GM12878 (cell line): ENCODE results near the gene UBXN10. TPM values are rescaled to one million over a fixed set of nuclear protein-coding genes. Genes with fewer than 3 reads are reported as not detected.

Source experiments
- ATAC-seq: fragments of 200-7000 bp; cut with Tn5 transposase; 3 replicates; pipeline ENCODE4 v1.9.1; 2020; ENCODE audit warnings: mild to moderate bottlenecking, moderate library complexity
- BruUV-seq: library from RNA; stranded (reverse); fragments of 400-500 nt; replicated peaks from 2 replicates; lab custom pipeline; 2021; lab: Mats Ljungman, UMichigan
- CTCF ChIA-PET: fragments of 300-600 bp; sonication (Branson Sonifier 250); formaldehyde crosslinking; extraction: SDS; loops from one replicate; lab custom pipeline; 2021; ENCODE audit warnings: inconsistent platforms; lab: Yijun Ruan, JAX
- POLR2A ChIA-PET: fragments of 350-600 bp; formaldehyde crosslinking; extraction: SDS; loops from one replicate; lab custom pipeline; 2021; ENCODE audit warnings: inconsistent platforms; lab: Charles Lee
- RAD21 ChIA-PET: fragments of 300-600 bp; sonication (Branson Sonifier 250); formaldehyde crosslinking; loops from one replicate; lab custom pipeline; 2023; ENCODE audit warnings: antibody characterized with exemption; ENCODE audit not compliant: unreplicated experiment; lab: Charles Lee
- SMC1A ChIA-PET: fragments of 300-600 bp; sonication (Branson Sonifier 250); formaldehyde crosslinking; loops from one replicate; lab custom pipeline; 2023; ENCODE audit not compliant: unreplicated experiment, uncharacterized antibody; lab: Charles Lee
- DNase-seq: peaks from one replicate; pipeline ENCODE4 v3.0.0-alpha.2; 2011; ENCODE audit warnings: low read depth, low spot score
- FAIRE-seq: peaks from 3 replicates; lab custom pipeline; 2011; peaks lifted over from hg19 to GRCh38; lab: Jason Lieb, UNC
- H2AFZ ChIP-seq: 2 replicates; pipeline ENCODE4 v1.6.0; 2011; ENCODE audit warnings: low read depth, low read length, control low read depth; ENCODE audit not compliant: control insufficient read depth
- H3K27ac ChIP-seq: 2 replicates; pipeline ENCODE4 v1.5.1; 2011; ENCODE audit warnings: control low read depth; ENCODE audit not compliant: control insufficient read depth, insufficient read depth
- H3K27me3 ChIP-seq, 2 experiments: replicated peaks in 1 of 2; 2 replicates each; pipeline versions ENCODE4 v1.6.0 to v1.6.1; 2011; ENCODE audit warnings: low read length in 1 of 2; ENCODE audit not compliant: control insufficient read depth in 2 of 2, insufficient read depth in 2 of 2
- H3K36me3 ChIP-seq, 2 experiments: 2 replicates each; pipeline ENCODE4 v1.5.1; 2011; ENCODE audit warnings: low read length in 1 of 2; ENCODE audit not compliant: control insufficient read depth in 2 of 2, insufficient read depth in 2 of 2
- H3K4me1 ChIP-seq: 2 replicates; pipeline ENCODE4 v1.6.1; 2011; ENCODE audit warnings: mild to moderate bottlenecking, low read length, moderate library complexity, mixed read lengths; ENCODE audit not compliant: control insufficient read depth, insufficient read depth
- H3K4me2 ChIP-seq: 2 replicates; pipeline ENCODE4 v1.6.0; 2011; ENCODE audit warnings: control low read depth; ENCODE audit not compliant: control insufficient read depth, insufficient read depth
- H3K4me3 ChIP-seq: fragments of 200-600 bp; sonication (generic); 2 replicates; pipeline ENCODE4 v1.5.1; 2016
- H3K79me2 ChIP-seq: 2 replicates; pipeline ENCODE4 v1.6.0; 2011; ENCODE audit warnings: low read length; ENCODE audit not compliant: control insufficient read depth, insufficient read depth
- H3K9ac ChIP-seq: 2 replicates; pipeline ENCODE4 v1.8.0; 2011; ENCODE audit warnings: low read length, control low read depth, mixed read lengths; ENCODE audit not compliant: control insufficient read depth, insufficient read depth
- H3K9me3 ChIP-seq: replicated peaks from 3 replicates; pipeline ENCODE4 v1.5.1; 2011; ENCODE audit warnings: mild to moderate bottlenecking, low read length; ENCODE audit not compliant: control insufficient read depth, insufficient read depth
- H4K20me1 ChIP-seq: 2 replicates; pipeline ENCODE4 v1.6.0; 2011; ENCODE audit not compliant: control insufficient read depth, insufficient read depth
- BMI1 ChIP-seq: fragments of 450-650 bp; IDR thresholded peaks from 2 replicates; pipeline ENCODE4 v1.6.1; 2016; ENCODE audit warnings: mild to moderate bottlenecking, moderate library complexity, borderline replicate concordance
- BRCA1 ChIP-seq: IDR thresholded peaks from 2 replicates; pipeline ENCODE4 v1.6.1; 2011; ENCODE audit warnings: low read depth, low read length, improper control_type of control experiment
- CEBPB ChIP-seq, 2 experiments: fragments of 150-350 bp in 1 of 2; IDR thresholded peaks; 2 replicates each; pipeline ENCODE4 v1.6.1; 2012 to 2014; ENCODE audit warnings: low read depth in 2 of 2, low read length in 2 of 2, borderline replicate concordance in 1 of 2, inconsistent platforms in 1 of 2
- CHD1 ChIP-seq: IDR thresholded peaks from 2 replicates; pipeline ENCODE4 v1.6.1; 2012; ENCODE audit warnings: low read depth, low read length, improper control_type of control experiment
- CREB1 ChIP-seq: IDR thresholded peaks from 2 replicates; pipeline ENCODE4 v1.6.1; 2012; ENCODE audit warnings: low read depth, mild to moderate bottlenecking, inconsistent platforms
- NR2C1 ChIP-seq: fragments of 450-650 bp; IDR thresholded peaks from 2 replicates; pipeline ENCODE4 v1.6.1; 2017; ENCODE audit warnings: antibody characterized with exemption, mild to moderate bottlenecking, moderate library complexity
- NR2C2 ChIP-seq: IDR thresholded peaks from 2 replicates; pipeline ENCODE4 v1.6.1; 2011; ENCODE audit warnings: borderline replicate concordance, low read depth; ENCODE audit not compliant: control insufficient read depth, insufficient read length
- NRF1 ChIP-seq: conservative IDR thresholded peaks from 2 replicates; pipeline ENCODE4 v1.6.1; 2011; ENCODE audit warnings: mild to moderate bottlenecking, low read depth, low read length, improper control_type of control experiment
- SMAD1 ChIP-seq: fragments of 450-650 bp; IDR thresholded peaks from 2 replicates; pipeline ENCODE4 v1.6.1; 2018; ENCODE audit warnings: mild to moderate bottlenecking, low read depth; ENCODE audit not compliant: partially characterized antibody
- SMAD5 ChIP-seq: IDR thresholded peaks from 2 replicates; pipeline ENCODE4 v1.6.1; 2016; ENCODE audit warnings: antibody characterized with exemption, low read depth
- TCF7 ChIP-seq: IDR thresholded peaks from 2 replicates; pipeline ENCODE4 v1.6.1; 2014; ENCODE audit warnings: antibody characterized with exemption, borderline replicate concordance
- ZNF217 ChIP-seq: fragments of 450-650 bp; IDR thresholded peaks from 2 replicates; pipeline ENCODE4 v1.6.1; 2017; ENCODE audit warnings: antibody characterized with exemption, mild to moderate bottlenecking
- ZZZ3 ChIP-seq: IDR thresholded peaks from 2 replicates; pipeline ENCODE4 v1.6.1; 2011; ENCODE audit warnings: low read depth; ENCODE audit not compliant: control insufficient read depth, insufficient read length
- WGBS: methylation state at CpG from one replicate; pipeline ENCODE4 v1.1.6; 2016; ENCODE audit warnings: low lambda C conversion rate; ENCODE audit not compliant: insufficient replicate concordance, insufficient coverage; ENCODE audit errors: missing lambda C conversion rate; 5-methylcytosine and 5-hydroxymethylcytosine counted together
- in situ Hi-C: fragments of 300-500 bp; cut with MboI; formaldehyde crosslinking; loops from 9 replicates; pipeline ENCODE4 v1.14.3; 2018; ENCODE audit warnings: mixed read lengths
- intact Hi-C: fragments of 100-400 bp; cut with micrococcal nuclease; formaldehyde crosslinking; loops from one replicate; pipeline ENCODE4 v1.14.2; 2022; ENCODE audit not compliant: unreplicated experiment
- polyA plus RNA-seq, 11 experiments: library from polyadenylated mRNA; depleted of rRNA in 4 of 11; unstranded in 6 of 11; stranded (reverse) in 5 of 11; fragments of >200 nt; fragmentation: Nextera tagmentation in 4 of 11; fragmentation: Illumina TruSeq in 1 of 11; extraction: Ambion mirVana in 4 of 11; extraction: Trizol in 1 of 11; gene quantifications; 1 replicate in 1 of 11; 2 replicates in 10 of 11; pipeline versions ENCODE4 v1.2.1 to v1.2.3, GENCODE V29; 2011 to 2016; ENCODE audit warnings: inconsistent platforms in 2 of 11, missing spikeins in 2 of 11, low read depth in 1 of 11
- total RNA-seq, 4 experiments: library from RNA; depleted of rRNA in 3 of 4; stranded (reverse); fragments of >200 nt in 3 of 4; fragmentation: Illumina TruSeq in 1 of 4; extraction: Trizol in 1 of 4; gene quantifications; 2 replicates each; pipeline versions ENCODE4 v1.2.1 to v1.2.3, GENCODE V29; 2013 to 2021
- TF ChIP-seq, protein P1 (sequence below): fragments of 450-650 bp; IDR thresholded peaks from 2 replicates; pipeline ENCODE4 v1.6.1; 2017; ENCODE audit warnings: mild to moderate bottlenecking, moderate library complexity
- TF ChIP-seq, protein P2 (sequence below): IDR thresholded peaks from 2 replicates; pipeline ENCODE4 v1.6.1; 2011; ENCODE audit warnings: low read depth, low read length, improper control_type of control experiment, borderline replicate concordance
- TF ChIP-seq, protein P3 (sequence below): fragments of 450-650 bp; IDR thresholded peaks from 2 replicates; pipeline ENCODE4 v1.6.1; 2017; ENCODE audit warnings: mild to moderate bottlenecking, moderate library complexity

Gene UBXN10
- total and polyA plus RNA-seq, 10 of the 15 experiments (the other 5 are each of a cell fraction or from before 2014, with no cell fraction given), result 0.03 to 0.15 (median 0.06) TPM; not detected in 7

GRCh38 chr1:20150969-20151368 is 34.9 kb upstream of the UBXN10 start:
- H3K4me2 ChIP-seq, result no peak overlapping the region
- BruUV-seq, result no TSS peak
- no peak overlapping the region for H2AFZ ChIP-seq
- H3K27me3 ChIP-seq, result no peaks in the 10 kb centered on the region
- no peaks in the 10 kb centered on the region for H3K36me3 ChIP-seq
- no peak overlapping the region for H3K9ac ChIP-seq
- ChIA-PET RAD21 (interaction anchor here (0.7 to 4.2 kb wide), 8 partner anchors 25 to 235 kb away, joined by 3 to 91 read pairs (median 8); no protein-coding TSS in a partner anchor), POLR2A (no interaction called here), SMC1A (interaction anchor here (0.7 to 4.6 kb wide), 9 partner anchors 9 to 269 kb away, joined by 3 to 41 read pairs (median 4); partner anchors contain the start of gene OTUD3), CTCF (interaction anchor here (0.7 to 10.8 kb wide), 12 partner anchors 33 to 260 kb away, joined by 3 to 181 read pairs (median 4); partner anchors contain the start of gene PLA2G2E)
- H3K79me2 ChIP-seq, result no peaks in the 10 kb centered on the region
- DNase-seq, result no peak
- H3K4me3 ChIP-seq, result no peak overlapping the region
- in situ Hi-C loops, result loop anchor here (5.0 kb wide), 1 partner anchor 234 kb away; no protein-coding TSS in a partner anchor
- no peaks in the 10 kb centered on the region for H4K20me1 ChIP-seq
- no peak overlapping the region for H3K27ac ChIP-seq
- 72% methylated on average over 6 of the region's 6 CpGs for WGBS
- no peak for FAIRE-seq
- intact Hi-C loops, result loop anchor here (5.0 kb wide), 1 partner anchor 46 kb away; no protein-coding TSS in a partner anchor
- no peaks in the 10 kb centered on the region for H3K9me3 ChIP-seq
- no peak for ATAC-seq
- peaks cover 9% of the 10 kb centered on the region for H3K4me1 ChIP-seq
- no peak for TF ChIP-seq SMAD5
- no peak for TF ChIP-seq NRF1
- TF ChIP-seq, protein P1, sequence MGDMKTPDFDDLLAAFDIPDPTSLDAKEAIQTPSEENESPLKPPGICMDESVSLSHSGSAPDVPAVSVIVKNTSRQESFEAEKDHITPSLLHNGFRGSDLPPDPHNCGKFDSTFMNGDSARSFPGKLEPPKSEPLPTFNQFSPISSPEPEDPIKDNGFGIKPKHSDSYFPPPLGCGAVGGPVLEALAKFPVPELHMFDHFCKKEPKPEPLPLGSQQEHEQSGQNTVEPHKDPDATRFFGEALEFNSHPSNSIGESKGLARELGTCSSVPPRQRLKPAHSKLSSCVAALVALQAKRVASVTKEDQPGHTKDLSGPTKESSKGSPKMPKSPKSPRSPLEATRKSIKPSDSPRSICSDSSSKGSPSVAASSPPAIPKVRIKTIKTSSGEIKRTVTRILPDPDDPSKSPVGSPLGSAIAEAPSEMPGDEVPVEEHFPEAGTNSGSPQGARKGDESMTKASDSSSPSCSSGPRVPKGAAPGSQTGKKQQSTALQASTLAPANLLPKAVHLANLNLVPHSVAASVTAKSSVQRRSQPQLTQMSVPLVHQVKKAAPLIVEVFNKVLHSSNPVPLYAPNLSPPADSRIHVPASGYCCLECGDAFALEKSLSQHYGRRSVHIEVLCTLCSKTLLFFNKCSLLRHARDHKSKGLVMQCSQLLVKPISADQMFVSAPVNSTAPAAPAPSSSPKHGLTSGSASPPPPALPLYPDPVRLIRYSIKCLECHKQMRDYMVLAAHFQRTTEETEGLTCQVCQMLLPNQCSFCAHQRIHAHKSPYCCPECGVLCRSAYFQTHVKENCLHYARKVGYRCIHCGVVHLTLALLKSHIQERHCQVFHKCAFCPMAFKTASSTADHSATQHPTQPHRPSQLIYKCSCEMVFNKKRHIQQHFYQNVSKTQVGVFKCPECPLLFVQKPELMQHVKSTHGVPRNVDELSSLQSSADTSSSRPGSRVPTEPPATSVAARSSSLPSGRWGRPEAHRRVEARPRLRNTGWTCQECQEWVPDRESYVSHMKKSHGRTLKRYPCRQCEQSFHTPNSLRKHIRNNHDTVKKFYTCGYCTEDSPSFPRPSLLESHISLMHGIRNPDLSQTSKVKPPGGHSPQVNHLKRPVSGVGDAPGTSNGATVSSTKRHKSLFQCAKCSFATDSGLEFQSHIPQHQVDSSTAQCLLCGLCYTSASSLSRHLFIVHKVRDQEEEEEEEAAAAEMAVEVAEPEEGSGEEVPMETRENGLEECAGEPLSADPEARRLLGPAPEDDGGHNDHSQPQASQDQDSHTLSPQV, result no peak
- TF ChIP-seq ZZZ3, result no peak
- TF ChIP-seq, protein P2, sequence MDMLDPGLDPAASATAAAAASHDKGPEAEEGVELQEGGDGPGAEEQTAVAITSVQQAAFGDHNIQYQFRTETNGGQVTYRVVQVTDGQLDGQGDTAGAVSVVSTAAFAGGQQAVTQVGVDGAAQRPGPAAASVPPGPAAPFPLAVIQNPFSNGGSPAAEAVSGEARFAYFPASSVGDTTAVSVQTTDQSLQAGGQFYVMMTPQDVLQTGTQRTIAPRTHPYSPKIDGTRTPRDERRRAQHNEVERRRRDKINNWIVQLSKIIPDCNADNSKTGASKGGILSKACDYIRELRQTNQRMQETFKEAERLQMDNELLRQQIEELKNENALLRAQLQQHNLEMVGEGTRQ, result no peak
- no peak for TF ChIP-seq NR2C1
- TF ChIP-seq CREB1, result no peak
- TF ChIP-seq CHD1, result no peak
- TF ChIP-seq NR2C2, result no peak
- TF ChIP-seq BMI1, result no peak
- no peak for TF ChIP-seq BRCA1
- TF ChIP-seq ZNF217, result no peak
- TF ChIP-seq TCF7, result no peak
- TF ChIP-seq SMAD1, result no peak
- TF ChIP-seq, protein P3, sequence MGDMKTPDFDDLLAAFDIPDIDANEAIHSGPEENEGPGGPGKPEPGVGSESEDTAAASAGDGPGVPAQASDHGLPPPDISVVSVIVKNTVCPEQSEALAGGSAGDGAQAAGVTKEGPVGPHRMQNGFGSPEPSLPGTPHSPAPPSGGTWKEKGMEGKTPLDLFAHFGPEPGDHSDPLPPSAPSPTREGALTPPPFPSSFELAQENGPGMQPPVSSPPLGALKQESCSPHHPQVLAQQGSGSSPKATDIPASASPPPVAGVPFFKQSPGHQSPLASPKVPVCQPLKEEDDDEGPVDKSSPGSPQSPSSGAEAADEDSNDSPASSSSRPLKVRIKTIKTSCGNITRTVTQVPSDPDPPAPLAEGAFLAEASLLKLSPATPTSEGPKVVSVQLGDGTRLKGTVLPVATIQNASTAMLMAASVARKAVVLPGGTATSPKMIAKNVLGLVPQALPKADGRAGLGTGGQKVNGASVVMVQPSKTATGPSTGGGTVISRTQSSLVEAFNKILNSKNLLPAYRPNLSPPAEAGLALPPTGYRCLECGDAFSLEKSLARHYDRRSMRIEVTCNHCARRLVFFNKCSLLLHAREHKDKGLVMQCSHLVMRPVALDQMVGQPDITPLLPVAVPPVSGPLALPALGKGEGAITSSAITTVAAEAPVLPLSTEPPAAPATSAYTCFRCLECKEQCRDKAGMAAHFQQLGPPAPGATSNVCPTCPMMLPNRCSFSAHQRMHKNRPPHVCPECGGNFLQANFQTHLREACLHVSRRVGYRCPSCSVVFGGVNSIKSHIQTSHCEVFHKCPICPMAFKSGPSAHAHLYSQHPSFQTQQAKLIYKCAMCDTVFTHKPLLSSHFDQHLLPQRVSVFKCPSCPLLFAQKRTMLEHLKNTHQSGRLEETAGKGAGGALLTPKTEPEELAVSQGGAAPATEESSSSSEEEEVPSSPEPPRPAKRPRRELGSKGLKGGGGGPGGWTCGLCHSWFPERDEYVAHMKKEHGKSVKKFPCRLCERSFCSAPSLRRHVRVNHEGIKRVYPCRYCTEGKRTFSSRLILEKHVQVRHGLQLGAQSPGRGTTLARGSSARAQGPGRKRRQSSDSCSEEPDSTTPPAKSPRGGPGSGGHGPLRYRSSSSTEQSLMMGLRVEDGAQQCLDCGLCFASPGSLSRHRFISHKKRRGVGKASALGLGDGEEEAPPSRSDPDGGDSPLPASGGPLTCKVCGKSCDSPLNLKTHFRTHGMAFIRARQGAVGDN, result no peak
- TF ChIP-seq CEBPB (IDR thresholded peaks at IDR 0.05; ENCODE audit: borderline replicate concordance in 1 of 2, low read depth in 2 of 2, low read length in 2 of 2), result no peak
